Loucy (cell line): ENCODE data around the gene VPS37C.
A peak's percentile ranks its signal among the peaks of the same experiment; 100 is the strongest.

Source experiments
- H2AFZ ChIP-seq: fragments of 200-600 bp; sonication (generic); 2 replicates; pipeline ENCODE4 v1.6.0; 2016; ENCODE audit warnings: antibody characterized with exemption, mild to moderate bottlenecking, low read length, moderate library complexity
- H3F3A ChIP-seq: fragments of 200-600 bp; 2 replicates; pipeline ENCODE4 v1.6.0; 2016; ENCODE audit warnings: antibody characterized with exemption, low read depth, mild to moderate bottlenecking
- H3K27me3 ChIP-seq: fragments of 200-600 bp; sonication (generic); 2 replicates; pipeline ENCODE4 v1.6.1; 2014; ENCODE audit warnings: low read length, mild to moderate bottlenecking; ENCODE audit not compliant: insufficient read depth, poor library complexity, severe bottlenecking
- H3K36me3 ChIP-seq: fragments of 200-600 bp; sonication (generic); 2 replicates; pipeline ENCODE4 v1.6.1; 2016; ENCODE audit warnings: low read length; ENCODE audit not compliant: insufficient read depth
- H3K4me1 ChIP-seq: fragments of 200-600 bp; sonication (generic); 2 replicates; pipeline ENCODE4 v1.5.1; 2014; ENCODE audit warnings: low read length, mild to moderate bottlenecking; ENCODE audit not compliant: insufficient read depth, poor library complexity, severe bottlenecking
- H3K4me2 ChIP-seq: fragments of 200-600 bp; sonication (generic); 2 replicates; pipeline ENCODE4 v1.6.0; 2014; ENCODE audit warnings: antibody characterized with exemption, low read length, low read depth, mild to moderate bottlenecking; ENCODE audit not compliant: poor library complexity, severe bottlenecking
- H3K4me3 ChIP-seq: fragments of 200-600 bp; sonication (generic); 2 replicates; pipeline ENCODE4 v1.5.1; 2014; ENCODE audit warnings: low read length, mild to moderate bottlenecking, mixed read lengths; ENCODE audit not compliant: poor library complexity, severe bottlenecking
- H3K79me2 ChIP-seq: fragments of 200-600 bp; sonication (generic); 2 replicates; pipeline ENCODE4 v1.6.1; 2014; ENCODE audit warnings: low read length; ENCODE audit not compliant: insufficient read depth
- H3K9ac ChIP-seq: fragments of 200-600 bp; sonication (generic); 2 replicates; pipeline ENCODE4 v1.6.0; 2014; ENCODE audit warnings: mild to moderate bottlenecking, low read depth, low read length, moderate library complexity; ENCODE audit not compliant: poor library complexity, severe bottlenecking
- H3K9me2 ChIP-seq: fragments of 200-600 bp; sonication (generic); replicated peaks from 2 replicates; pipeline ENCODE4 v1.6.1; 2016; ENCODE audit warnings: low read depth, low read length, mixed read lengths
- H3K9me3 ChIP-seq: fragments of 200-600 bp; sonication (generic); 2 replicates; pipeline ENCODE4 v1.6.1; 2014; ENCODE audit warnings: mild to moderate bottlenecking, antibody characterized with exemption, low read length, low read depth; ENCODE audit not compliant: insufficient read depth
- H4K20me1 ChIP-seq: fragments of 200-600 bp; sonication (generic); 2 replicates; pipeline ENCODE4 v1.6.0; 2014; ENCODE audit warnings: antibody characterized with exemption, low read length, mild to moderate bottlenecking; ENCODE audit not compliant: insufficient read depth, poor library complexity, severe bottlenecking
- CTCF ChIP-seq: fragments of 200-600 bp; sonication (generic); conservative IDR thresholded peaks from 2 replicates; pipeline ENCODE4 v1.5.1; 2014; ENCODE audit warnings: mild to moderate bottlenecking, antibody characterized with exemption, low read length
- EZH2phosphoT487 ChIP-seq: fragments of 200-600 bp; IDR thresholded peaks from 2 replicates; pipeline ENCODE4 v1.6.1; 2018; ENCODE audit warnings: antibody characterized with exemption, mild to moderate bottlenecking, moderate library complexity, borderline replicate concordance

The VPS37C gene

GRCh38 chr11:61163714-61164605, 2.7 kb upstream of the VPS37C start:
- H3F3A ChIP-seq = peaks cover 9% of the 10 kb centered on the region; the same call in 1 of the 2 replicates
- H3K9me2 ChIP-seq = no peaks in the 10 kb centered on the region
- H3K4me1 ChIP-seq = peaks cover 25% of the 10 kb centered on the region
- peaks cover 6% of the 10 kb centered on the region; the same call in 1 of the 2 replicates for H3K79me2 ChIP-seq
- H3K36me3 ChIP-seq = no peaks in the 10 kb centered on the region
- no peaks in the 10 kb centered on the region for H3K27me3 ChIP-seq
- no peak overlapping the region for H2AFZ ChIP-seq
- no peak overlapping the region for H3K9ac ChIP-seq
- no peak overlapping the region for H3K4me2 ChIP-seq
- no peak overlapping the region for H3K4me3 ChIP-seq
- no peaks in the 10 kb centered on the region for H4K20me1 ChIP-seq
- no peak for TF ChIP-seq CTCF
- no peaks in the 10 kb centered on the region for H3K9me3 ChIP-seq

GRCh38 chr11:61163021-61163420, 1.8 kb upstream of the VPS37C start:
- TF ChIP-seq EZH2phosphoT487 (no peak), CTCF (no peak)
- no peaks in the 10 kb centered on the region for H3K9me3 ChIP-seq

GRCh38 chr11:61162092-61162941, 1.1 kb upstream of the VPS37C start:
- TF ChIP-seq EZH2phosphoT487 = no peak
- no peak for TF ChIP-seq CTCF

More at GRCh38 chr11:61163021-61163420, 1.8 kb upstream of the VPS37C start:
- H3K9ac ChIP-seq = no peak overlapping the region
- H3K79me2 ChIP-seq = peaks cover 6% of the 10 kb centered on the region; the same call in 1 of the 2 replicates
- H3K4me1 ChIP-seq = peaks cover 23% of the 10 kb centered on the region
- no peak overlapping the region for H3K4me2 ChIP-seq
- H4K20me1 ChIP-seq = no peaks in the 10 kb centered on the region
- H3K27me3 ChIP-seq = no peaks in the 10 kb centered on the region
- no peaks in the 10 kb centered on the region for H3K36me3 ChIP-seq
- peaks cover 12% of the 10 kb centered on the region; the same call in 1 of the 2 replicates for H3F3A ChIP-seq
- no peak overlapping the region for H3K4me3 ChIP-seq
- H2AFZ ChIP-seq = no peak overlapping the region
- H3K9me2 ChIP-seq = no peaks in the 10 kb centered on the region

More at GRCh38 chr11:61162092-61162941, 1.1 kb upstream of the VPS37C start:
- Histone ChIP-seq H3K79me2 (peaks cover 6% of the 10 kb centered on the region; the same call in 1 of the 2 replicates), H3K9me3 (no peaks in the 10 kb centered on the region), H3K36me3 (no peaks in the 10 kb centered on the region), H3K4me3 (peak overlapping the region; percentile 76), H3K9me2 (no peaks in the 10 kb centered on the region), H3K4me2 (peak overlapping the region; percentile 91), H3F3A (peaks cover 12% of the 10 kb centered on the region; the same call in 1 of the 2 replicates), H4K20me1 (no peaks in the 10 kb centered on the region), H2AFZ (peak overlapping the region; percentile 59), H3K4me1 (peaks cover 22% of the 10 kb centered on the region), H3K27me3 (no peaks in the 10 kb centered on the region), H3K9ac (peak overlapping the region; percentile 83)
